ENCODE data around the gene AIP. TPM values are rescaled to one million over a fixed set of nuclear protein-coding genes. Genes with fewer than 3 reads are reported as not detected.
A peak's percentile ranks its signal among the peaks of the same experiment; 100 is the strongest.

Gene AIP
- total RNA-seq, 6 donors from 2014 or later = 51.1 to 101 (median 75.3) TPM

GRCh38 chr11:67448220-67448609 is 34.6 kb upstream of the AIP start:
- 91 to 95% methylated on average over 5 to 7 of the region's 7 CpGs for WGBS, 2 donors
- H3K4me1 ChIP-seq = peaks cover 5 to 16% (median 10%) of the 10 kb centered on the region in 4 donors
- no peak overlapping the region for H3K4me3 ChIP-seq
- DNase-seq (peak in 1 of 2 donors; percentile 33), ATAC-seq (ENCODE audit: low FRiP score in 2 of 2) (no peak)
- H3K27me3 ChIP-seq = no peaks in the 10 kb centered on the region
- no peak overlapping the region for H3K27ac ChIP-seq
- no peaks in the 10 kb centered on the region for H3K36me3 ChIP-seq
- TF ChIP-seq EP300 (IDR thresholded peaks at IDR 0.05) (no peak), CTCF (IDR thresholded peaks at IDR 0.05) (no peak), POLR2AphosphoS5 (IDR thresholded peaks at IDR 0.05) (no peak), POLR2A (IDR thresholded peaks at IDR 0.05) (no peak)
- H3K9me3 ChIP-seq = no peaks in the 10 kb centered on the region

- Histone ChIP-seq H3K36me3 (no peaks in the 10 kb centered on the region), H3K9me3 (no peaks in the 10 kb centered on the region), H3K4me1 (peaks cover 4 to 13% (median 8%) of the 10 kb centered on the region in 4 donors), H3K27me3 (no peaks in the 10 kb centered on the region), H3K4me3 (no peak overlapping the region), H3K27ac (no peak overlapping the region)
- DNase-seq (no peak), ATAC-seq (ENCODE audit: low FRiP score in 2 of 2) (peak in 1 of 2 donors; percentile 39)
- TF ChIP-seq EP300 (IDR thresholded peaks at IDR 0.05) (no peak), POLR2AphosphoS5 (IDR thresholded peaks at IDR 0.05) (no peak), CTCF (IDR thresholded peaks at IDR 0.05) (no peak), POLR2A (IDR thresholded peaks at IDR 0.05) (no peak)
- WGBS, 2 donors = 66 to 76% methylated on average over 9 of the region's 9 CpGs
Observed at GRCh38 chr11:67449116-67449844, 33.5 kb upstream of the AIP start.

- 90 to 94% methylated on average over 15 to 19 of the region's 25 CpGs for WGBS, 2 donors
Observed at GRCh38 chr11:67450796-67451657, 31.8 kb upstream of the AIP start.

GRCh38 chr11:67451658-67451976 is 31.2 kb upstream of the AIP start:
- WGBS, 2 donors = 88 to 94% methylated on average over 13 to 14 of the region's 14 CpGs
- no peaks in the 10 kb centered on the region for H3K27me3 ChIP-seq
- H3K4me1 ChIP-seq = peaks cover 0 to 7% (median 5%) of the 10 kb centered on the region in 4 donors
- TF ChIP-seq CTCF (IDR thresholded peaks at IDR 0.05) = no peak
- no peak for TF ChIP-seq POLR2AphosphoS5 (IDR thresholded peaks at IDR 0.05)
- TF ChIP-seq EP300 (IDR thresholded peaks at IDR 0.05) = no peak
- TF ChIP-seq POLR2A (IDR thresholded peaks at IDR 0.05) = no peak
- no peaks in the 10 kb centered on the region for H3K36me3 ChIP-seq
- no peak overlapping the region for H3K4me3 ChIP-seq
- DNase-seq = peak in 1 of 2 donors; percentile 67
- no peak for ATAC-seq (ENCODE audit: low FRiP score in 2 of 2)
- H3K27ac ChIP-seq = peak overlapping the region in 3 of 4 donors; percentile 64 to 79 (median 74)
- H3K9me3 ChIP-seq = no peaks in the 10 kb centered on the region

More at GRCh38 chr11:67450796-67451657, 31.8 kb upstream of the AIP start:
- H3K4me1 ChIP-seq = peaks cover 0 to 7% (median 5%) of the 10 kb centered on the region in 4 donors
- H3K4me3 ChIP-seq = no peak overlapping the region
- H3K36me3 ChIP-seq = no peaks in the 10 kb centered on the region
- ATAC-seq (ENCODE audit: low FRiP score in 2 of 2) = no peak
- peak overlapping the region in 3 of 4 donors; percentile 64 to 79 (median 74) for H3K27ac ChIP-seq
- no peaks in the 10 kb centered on the region for H3K9me3 ChIP-seq
- no peaks in the 10 kb centered on the region for H3K27me3 ChIP-seq
- DNase-seq = peak in 1 of 2 donors; percentile 76
- TF ChIP-seq POLR2AphosphoS5 (IDR thresholded peaks at IDR 0.05) (no peak), EP300 (IDR thresholded peaks at IDR 0.05) (no peak), CTCF (IDR thresholded peaks at IDR 0.05) (no peak), POLR2A (IDR thresholded peaks at IDR 0.05) (no peak)
